GM11168 (cell line): Measurements from ENCODE around the gene ADGRB3.
"Not testable (repeated sequence)": the region's sequence is repeated elsewhere in the genome, so short reads cannot be mapped to it uniquely, and the experiment has no call there.

Experiments used
- in situ Hi-C: fragments of 300-500 bp; cut with MboI; formaldehyde crosslinking; loops from one replicate; pipeline ENCODE4 v1.12.0; 2022; ENCODE audit warnings: low sequenced_read_pairs; ENCODE audit not compliant: unreplicated experiment

Gene ADGRB3

DNA sequence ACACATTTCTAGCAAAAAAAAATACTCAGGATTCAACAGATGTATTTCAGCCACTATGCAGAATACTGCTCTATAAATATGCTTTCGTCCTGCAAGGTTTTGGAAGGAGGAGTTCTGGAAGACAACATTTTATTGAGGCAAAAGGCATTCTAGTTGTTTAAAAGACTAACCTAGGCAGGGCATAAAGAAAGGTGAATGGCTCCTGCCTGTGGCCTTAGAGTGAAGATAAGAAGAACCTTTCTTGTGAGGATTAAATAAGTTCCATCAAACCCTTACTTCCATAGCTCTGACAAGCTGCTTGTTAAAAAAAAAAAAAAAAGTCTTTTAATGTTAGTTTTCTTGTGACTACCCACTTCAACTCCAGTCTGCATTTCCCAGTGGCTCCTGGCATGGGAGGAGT lies 139.8 kb downstream of the ADGRB3 start:
- in situ Hi-C loops = no loop called here

- in situ Hi-C loops = no loop called here
These were observed 141.3 kb downstream of the ADGRB3 start for GRCh38 chr6:68776354-68776753.

GRCh38 chr6:68777956-68778355 lies 142.9 kb downstream of the ADGRB3 start:
- in situ Hi-C loops = no loop called here

DNA sequence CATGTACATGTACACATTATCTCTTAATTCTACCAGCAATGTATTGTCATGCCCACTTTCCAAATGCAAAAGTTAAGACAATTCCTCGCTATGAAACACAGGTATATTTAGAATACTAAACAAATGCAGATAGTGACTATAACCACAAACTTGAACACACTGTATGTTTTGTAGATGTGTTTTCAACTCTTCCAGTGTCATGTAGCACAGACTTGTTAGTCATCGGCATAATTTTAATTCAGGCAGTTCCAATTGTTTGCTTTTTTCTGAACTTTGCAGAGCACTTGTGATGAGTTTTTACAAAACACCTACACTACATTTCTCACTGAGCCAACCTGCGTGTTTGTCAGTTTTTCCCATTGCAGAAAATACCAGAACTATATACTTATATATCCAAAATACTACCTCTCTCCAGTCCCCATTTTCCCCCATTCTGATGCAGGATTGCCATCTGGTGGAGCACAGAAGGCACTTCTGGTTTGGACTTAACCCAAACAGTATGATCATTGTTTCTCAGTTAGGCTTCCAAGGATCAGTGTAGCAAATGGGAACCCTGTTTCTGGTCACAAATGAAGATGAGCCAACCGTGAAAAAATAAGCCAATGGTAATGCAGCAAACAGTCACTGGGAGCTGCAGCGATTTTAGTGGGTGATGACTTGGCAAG lies 143.4 kb downstream of the ADGRB3 start:
- in situ Hi-C loops = no loop called here

GRCh38 chr6:68779366-68779765 lies 144.3 kb downstream of the ADGRB3 start:
- in situ Hi-C loops = no loop called here

DNA sequence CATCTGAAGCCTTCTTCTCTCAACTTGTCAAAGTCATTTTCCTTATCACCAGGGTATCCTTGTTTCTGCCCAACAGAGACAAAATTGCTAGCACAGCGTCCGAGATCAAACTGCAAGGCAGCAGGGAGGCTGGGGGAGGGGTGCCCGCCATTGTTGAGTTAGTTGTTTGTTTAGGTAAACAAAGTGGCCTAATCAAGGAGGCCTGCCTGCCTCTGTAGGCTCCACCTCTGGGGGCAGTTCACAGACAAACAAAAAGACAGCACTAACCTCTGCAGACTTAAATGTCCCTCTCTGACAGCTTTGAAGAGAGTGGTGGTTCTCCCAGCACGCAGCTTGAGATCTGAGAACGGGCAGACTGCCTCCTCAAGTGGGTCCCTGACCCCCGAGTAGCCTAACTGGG lies 155.0 kb downstream of the ADGRB3 start:
- in situ Hi-C loops = not testable (repeated sequence)

DNA sequence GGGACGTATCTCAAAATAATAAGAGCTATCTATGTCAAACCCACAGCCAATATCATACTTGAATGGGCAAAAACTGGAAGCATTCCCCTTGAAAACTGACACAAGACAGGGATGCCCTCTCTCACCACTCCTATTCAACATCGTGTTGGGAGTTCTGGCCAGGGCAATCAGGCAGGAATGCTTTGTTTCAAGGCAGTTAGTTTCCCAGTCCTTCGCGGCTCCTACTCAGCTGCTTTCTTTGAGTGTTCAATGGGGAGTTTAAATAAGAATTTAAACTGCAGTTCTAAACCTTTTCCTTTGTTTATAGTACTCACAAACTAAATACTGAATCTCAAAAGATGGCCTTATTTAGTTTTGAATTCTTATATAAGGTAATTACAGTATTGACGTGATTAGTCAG lies 179.9 kb downstream of the ADGRB3 start:
- in situ Hi-C loops = not testable (repeated sequence)

GRCh38 chr6:68826501-68826900 lies 191.4 kb downstream of the ADGRB3 start:
- in situ Hi-C loops = no loop called here

DNA sequence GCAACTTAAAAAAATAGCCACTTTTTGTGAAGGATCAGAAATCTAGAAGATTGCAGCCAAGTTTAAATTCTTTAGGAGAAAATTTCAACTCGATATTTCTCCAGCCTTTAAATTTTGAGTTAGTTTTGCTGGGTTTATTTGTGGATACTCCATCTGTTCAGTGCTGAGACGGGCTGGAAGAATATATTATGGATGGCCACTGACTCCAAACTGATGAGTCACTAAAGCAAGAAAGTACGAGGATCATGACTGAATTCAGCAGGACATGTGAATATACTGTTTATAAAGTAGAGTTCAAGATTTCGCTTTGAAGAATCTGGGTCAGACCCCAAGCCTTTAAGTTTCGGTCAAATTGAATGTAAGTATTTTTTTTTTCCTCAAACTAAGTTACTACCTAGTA lies 199.5 kb downstream of the ADGRB3 start:
- in situ Hi-C loops = no loop called here

GRCh38 chr6:68838571-68838970 lies 203.5 kb downstream of the ADGRB3 start:
- in situ Hi-C loops = no loop called here

GRCh38 chr6:68852791-68853190 lies 217.7 kb downstream of the ADGRB3 start:
- in situ Hi-C loops = no loop called here

GRCh38 chr6:68859233-68859632 lies 224.2 kb downstream of the ADGRB3 start:
- in situ Hi-C loops = no loop called here

GRCh38 chr6:68868646-68869045 lies 233.6 kb downstream of the ADGRB3 start:
- in situ Hi-C loops = no loop called here

DNA sequence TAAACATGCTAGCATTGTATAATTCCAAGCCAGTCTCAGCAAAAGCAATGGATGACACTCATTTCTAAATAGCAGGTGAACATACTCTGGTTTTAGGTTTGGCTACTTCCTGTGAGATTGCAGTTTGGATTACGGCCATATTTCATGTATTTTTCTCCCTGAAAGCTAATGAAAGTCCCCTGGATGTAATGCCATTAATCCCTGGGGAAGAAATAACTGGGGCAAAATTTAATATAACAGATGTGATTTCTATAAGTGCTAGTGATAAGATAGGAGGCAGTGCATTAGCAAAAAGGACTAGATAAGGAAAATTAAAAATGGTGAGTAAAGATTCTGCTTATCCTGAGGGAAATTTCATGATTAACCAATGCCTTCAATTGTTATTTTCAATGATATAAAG lies 238.2 kb downstream of the ADGRB3 start:
- in situ Hi-C loops = no loop called here

DNA sequence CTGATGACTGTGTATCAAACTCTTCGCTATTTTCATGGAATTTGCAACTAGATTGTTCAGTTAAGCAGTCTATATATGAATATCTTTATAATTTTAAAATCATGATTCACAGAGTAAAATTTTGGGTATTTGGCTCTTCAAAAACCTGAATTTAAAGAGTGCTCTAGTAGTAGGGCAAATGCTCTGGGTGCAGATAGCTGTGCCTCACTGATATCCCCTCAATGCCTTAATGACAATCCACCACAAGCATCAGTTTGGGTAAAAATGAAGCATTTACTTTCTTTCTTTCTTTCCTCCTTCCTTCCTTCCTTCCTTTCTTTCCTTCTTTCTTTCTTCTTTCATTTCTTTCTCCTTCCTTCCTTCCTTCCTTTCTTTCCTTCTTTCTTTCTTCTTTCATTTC lies 239.7 kb downstream of the ADGRB3 start:
- in situ Hi-C loops = no loop called here

DNA sequence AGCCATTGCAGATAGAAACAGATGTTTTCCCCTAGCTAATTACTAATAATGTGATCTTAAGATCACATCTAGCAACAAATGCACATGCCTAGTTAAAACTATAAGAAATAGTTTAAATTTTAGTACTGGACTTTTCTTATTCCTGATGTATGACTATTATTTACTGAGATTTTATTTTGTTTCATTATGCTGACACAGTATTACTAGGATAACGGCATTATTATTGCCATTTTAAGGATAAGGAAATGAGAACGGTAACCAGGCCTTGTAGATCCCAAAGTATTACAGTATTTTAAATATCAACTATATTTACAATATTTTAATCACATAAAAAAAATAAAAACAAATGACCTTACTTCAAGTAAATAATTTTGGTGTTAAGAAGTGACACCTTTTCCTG lies 240.3 kb downstream of the ADGRB3 start:
- in situ Hi-C loops = no loop called here

- in situ Hi-C loops = no loop called here
These were observed 241.9 kb downstream of the ADGRB3 start for GRCh38 chr6:68876792-68877493.

- in situ Hi-C loops = no loop called here
These were observed 245.2 kb downstream of the ADGRB3 start for GRCh38 chr6:68880050-68880813.

GRCh38 chr6:68883325-68883724 lies 248.2 kb downstream of the ADGRB3 start:
- in situ Hi-C loops = not testable (repeated sequence)

DNA sequence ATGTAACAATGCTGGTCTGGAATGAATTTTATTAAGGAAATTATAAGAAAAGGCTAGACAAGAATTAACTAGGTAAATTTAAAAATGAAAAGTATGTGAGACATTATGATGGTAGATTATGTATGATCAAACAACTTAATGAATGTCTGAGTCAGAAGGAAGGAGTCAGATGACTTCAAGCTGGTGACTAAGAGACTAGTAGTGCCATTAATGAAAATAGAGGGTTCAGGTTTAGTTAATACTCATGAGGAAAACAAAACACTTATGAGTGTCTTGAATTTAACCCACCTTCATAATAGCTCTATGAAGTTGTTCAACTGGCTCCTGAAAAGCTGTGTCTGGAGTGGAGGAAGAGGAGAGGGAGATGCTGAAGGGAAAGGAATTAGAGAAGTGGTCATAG lies 256.3 kb downstream of the ADGRB3 start:
- in situ Hi-C loops = no loop called here

GRCh38 chr6:68892452-68892851 lies 257.4 kb downstream of the ADGRB3 start:
- in situ Hi-C loops = no loop called here
